8988T (cell line): ENCODE measurements around the gene DHRS4.

ENCODE experiments used
- DNase-seq: peaks from one replicate; pipeline ENCODE4 v3.0.0; 2011

Gene DHRS4

DNA sequence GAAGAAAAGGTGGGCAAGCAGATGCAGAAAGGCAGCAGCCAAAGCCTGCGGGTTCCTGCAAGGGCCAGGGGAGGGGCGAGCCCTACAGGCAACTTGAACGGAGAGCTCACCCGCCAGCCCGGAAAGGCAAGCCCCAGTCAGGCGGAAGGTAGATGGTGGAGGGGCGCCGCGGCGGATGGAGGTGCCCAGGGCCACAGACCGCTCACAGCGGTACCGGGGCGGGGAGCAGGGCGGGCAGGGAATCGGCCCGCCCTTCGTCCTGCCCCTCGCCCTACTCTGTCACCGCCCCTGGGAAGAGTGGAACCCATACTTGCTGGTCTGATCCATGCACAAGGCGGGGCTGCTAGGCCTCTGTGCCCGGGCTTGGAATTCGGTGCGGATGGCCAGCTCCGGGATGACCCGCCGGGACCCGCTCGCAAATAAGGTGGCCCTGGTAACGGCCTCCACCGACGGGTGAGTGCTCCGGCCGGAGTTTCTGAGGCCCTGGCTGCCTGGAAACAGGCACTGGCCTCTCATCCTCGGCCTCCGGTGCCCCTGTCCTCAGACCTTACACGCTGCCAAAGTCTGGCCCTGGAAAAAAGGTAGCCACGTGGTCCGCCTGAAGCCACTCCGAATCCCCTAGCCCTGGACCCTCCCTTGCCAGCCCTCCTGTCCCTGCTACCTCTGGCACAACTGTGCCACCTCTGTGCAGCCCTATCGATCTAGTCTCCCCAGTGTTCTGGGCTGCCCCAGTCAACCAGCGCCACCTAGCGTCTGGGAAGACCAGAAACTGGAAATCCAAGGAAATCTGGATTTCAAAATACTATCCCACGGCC lies at the start of gene DHRS4:
TSS of gene DHRS4 (plus strand) at position 307 of the 815 bp plus-strand sequence. CDS start at position 326, 19 bp downstream.
- DNase-seq = peak; percentile 27

DNA sequence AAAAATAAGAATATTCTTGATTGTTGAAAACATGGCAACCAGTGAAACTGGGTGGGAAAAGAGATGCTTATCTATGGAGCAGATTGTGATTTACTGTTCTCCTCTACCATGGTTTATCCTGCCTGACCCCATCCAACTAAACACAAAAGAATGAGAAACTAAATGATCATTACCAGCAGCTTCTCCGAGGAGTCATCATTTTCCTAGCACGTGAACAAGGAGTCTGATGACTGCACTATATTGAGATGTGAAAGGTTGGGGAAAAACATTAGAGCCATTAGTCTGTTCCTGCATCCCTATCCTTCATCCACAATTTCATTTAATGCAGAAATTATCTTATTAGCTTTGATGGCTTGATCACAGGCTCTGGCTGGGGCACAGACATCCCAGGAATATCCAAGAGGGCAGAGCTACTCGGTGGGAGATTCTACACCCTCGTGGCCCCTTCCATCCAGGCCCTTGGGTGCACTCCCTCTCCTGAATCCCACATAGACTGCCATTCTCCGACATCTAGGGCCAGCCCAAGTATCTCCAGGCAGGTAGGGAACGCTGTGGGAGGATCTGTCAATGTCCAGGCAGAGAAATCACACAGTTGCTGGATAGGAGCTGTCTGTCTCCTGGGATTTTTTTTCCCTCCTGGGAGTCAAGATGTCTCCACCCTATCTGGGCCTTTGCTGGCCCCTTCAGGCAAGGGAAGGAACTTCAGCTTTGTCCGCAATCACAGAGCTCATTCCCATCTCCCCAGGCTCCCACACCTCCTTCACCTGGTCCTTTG lies 43.3 kb upstream of the DHRS4 start:
- peak; percentile 41 for DNase-seq

DNA sequence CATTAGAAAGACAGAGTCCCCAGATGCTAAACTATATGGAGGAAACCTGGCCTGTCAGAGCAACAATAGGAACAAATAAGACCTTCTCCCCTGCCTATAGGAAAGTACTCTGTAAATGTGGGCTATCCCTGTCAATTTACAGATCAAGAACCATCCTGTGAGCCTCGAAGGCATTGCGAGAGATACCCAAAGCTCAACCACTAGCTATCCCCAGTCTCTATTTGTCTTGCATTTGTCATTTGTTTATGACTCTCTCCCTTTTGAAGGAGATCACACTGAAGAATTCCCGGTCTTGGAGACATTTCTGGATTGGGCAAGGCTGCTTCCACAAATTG lies 42.7 kb upstream of the DHRS4 start:
- no peak for DNase-seq

- DNase-seq = no peak
Observed at GRCh38 chr14:23915559-23915958, 38.0 kb upstream of the DHRS4 start.

- no peak for DNase-seq
Observed at GRCh38 chr14:23916004-23916403, 37.6 kb upstream of the DHRS4 start.

- DNase-seq = no peak
Observed at GRCh38 chr14:23916446-23916845, 37.1 kb upstream of the DHRS4 start.

- DNase-seq = no peak
Observed at GRCh38 chr14:23922545-23922944, 31.0 kb upstream of the DHRS4 start.

DNA sequence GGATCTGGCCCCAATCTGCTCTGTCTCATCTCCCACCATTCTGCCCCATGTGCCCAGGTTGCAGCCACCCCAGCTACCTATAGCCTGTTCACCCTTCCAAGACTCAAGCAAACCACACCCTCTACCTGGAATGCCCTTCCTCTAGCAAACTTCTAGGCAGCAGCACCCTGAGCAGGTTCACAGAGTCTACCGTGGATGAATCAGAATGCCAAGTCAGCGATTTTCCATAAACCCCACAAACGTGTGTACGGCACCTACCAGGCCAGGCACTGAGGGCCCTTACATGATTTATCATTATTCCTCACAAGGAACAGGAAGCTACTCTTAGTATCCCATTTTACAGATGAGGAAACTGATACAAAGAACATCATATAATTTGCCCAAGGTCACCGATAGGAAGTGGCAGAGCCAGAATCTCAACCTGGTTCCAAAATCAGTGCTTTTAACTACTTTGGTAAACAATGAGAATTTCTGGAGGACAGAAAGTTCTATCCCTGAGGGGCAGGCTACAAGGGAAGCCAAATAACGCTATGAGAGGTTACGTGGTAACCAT lies 28.0 kb upstream of the DHRS4 start:
- no peak for DNase-seq

DNA sequence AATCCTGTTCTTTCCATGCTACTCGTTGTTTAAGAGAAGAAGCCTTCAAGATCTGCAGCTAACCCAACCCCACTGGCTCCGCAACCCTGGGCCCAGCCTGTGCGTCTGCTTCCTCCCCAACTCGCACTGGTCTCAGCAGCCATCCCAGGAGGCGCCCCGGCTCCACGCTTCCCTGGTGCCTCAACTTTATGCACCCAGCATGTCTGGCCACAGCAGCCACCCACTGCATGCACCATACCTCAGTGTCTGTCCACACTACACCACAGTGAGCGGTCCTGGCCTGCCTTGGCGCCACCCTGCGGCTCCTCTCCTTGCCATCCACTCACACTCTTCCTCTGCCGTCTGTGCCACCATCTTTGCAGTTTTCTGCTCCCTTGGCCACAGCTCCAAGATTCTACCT lies 27.0 kb upstream of the DHRS4 start:
- DNase-seq = no peak

- no peak for DNase-seq
Observed at GRCh38 chr14:23929136-23929535, 24.4 kb upstream of the DHRS4 start.

DNA sequence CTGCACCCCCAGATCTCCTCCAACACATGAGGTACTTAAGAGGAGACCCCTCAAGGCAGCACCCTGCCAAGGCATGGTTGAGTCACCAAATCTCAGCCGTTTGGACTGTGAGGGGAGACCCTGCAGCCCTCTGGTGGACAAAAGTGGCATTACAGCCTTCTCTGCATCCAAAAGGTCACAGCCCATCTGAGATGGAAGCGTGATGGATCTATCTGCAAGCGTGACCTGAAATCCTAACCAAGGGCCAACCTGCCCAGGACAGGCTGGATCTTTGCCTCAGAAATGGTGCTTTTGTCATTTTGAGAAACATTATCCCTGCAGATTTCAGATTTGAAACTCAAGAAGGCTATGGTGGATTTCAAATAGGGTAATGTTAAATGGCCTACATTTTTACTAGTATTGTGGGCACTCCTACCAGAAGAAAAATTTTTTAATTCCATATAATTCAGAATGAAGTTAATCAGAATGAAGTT lies 23.7 kb upstream of the DHRS4 start:
- peak; percentile 23 for DNase-seq

GRCh38 chr14:23930742-23931141 lies 22.8 kb upstream of the DHRS4 start:
- DNase-seq = no peak

DNA sequence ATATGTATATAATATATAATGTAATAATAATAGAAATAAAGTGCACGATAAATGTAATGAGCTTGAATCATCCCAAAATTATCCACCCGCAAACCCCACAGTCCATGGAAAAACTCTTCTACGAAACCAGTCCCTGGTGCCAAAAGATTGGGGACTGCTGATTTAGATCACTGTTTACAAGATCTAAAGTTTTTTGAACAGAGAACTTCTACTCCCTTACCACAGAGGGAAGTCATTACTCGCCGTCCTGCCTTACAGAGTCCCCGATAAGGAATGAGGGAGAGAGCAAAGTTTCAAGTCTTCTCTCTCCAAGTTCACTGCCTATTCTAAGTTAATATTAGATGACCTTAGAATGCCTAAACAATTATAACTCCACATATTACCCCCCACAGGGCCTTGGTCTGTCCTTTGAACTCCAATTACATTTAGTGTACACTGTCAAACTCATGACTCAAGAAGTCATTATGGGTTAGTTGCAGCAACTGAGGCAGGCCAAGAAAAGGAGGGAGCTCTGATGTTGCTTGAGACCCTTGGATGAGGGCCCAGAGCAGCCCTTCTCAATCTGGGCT lies 21.8 kb upstream of the DHRS4 start:
- no peak for DNase-seq

DNA sequence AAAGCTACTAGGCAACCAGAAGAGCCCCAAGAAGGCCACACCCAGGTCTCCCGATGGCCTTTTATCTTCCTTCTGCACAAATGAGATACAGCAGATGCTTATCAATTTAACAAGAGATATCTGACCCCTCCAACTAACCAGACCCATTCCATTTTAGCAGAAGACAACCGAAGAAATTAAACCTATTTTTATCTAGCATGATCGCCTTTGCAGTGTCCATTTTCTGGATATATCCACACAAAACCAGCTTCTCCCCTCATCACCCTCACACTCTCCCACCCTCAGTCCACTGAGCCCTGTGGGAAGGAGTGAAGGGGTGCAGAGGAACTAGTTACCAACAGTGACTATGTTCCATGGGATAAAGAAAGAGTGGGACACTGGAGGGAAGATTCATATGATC lies 20.9 kb upstream of the DHRS4 start:
- DNase-seq = no peak

- DNase-seq = no peak
Observed at GRCh38 chr14:23933108-23933741, 20.3 kb upstream of the DHRS4 start.

GRCh38 chr14:23933742-23934128 lies 19.8 kb upstream of the DHRS4 start:
- DNase-seq = no peak

DNA sequence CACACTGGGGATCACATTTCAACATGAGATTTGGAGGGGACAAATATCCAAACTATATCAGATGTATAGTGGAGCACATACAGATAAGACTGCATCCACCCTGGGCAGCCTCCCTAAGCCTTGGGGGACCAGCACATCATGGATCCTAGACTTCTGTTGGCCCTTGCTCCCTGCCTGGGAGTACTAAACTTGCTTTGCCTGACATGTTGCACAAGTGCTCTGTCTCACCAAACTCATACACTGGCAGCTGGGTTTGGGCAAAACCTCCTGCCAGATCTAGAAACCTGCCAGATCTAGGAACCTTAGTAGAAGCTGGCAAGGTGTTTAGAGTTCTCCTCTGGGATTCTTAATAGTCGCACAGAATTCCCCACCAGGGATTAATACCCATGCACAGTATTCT lies 18.4 kb upstream of the DHRS4 start:
- no peak for DNase-seq

- DNase-seq = no peak
Observed at GRCh38 chr14:23936084-23936829, 17.3 kb upstream of the DHRS4 start.

DNA sequence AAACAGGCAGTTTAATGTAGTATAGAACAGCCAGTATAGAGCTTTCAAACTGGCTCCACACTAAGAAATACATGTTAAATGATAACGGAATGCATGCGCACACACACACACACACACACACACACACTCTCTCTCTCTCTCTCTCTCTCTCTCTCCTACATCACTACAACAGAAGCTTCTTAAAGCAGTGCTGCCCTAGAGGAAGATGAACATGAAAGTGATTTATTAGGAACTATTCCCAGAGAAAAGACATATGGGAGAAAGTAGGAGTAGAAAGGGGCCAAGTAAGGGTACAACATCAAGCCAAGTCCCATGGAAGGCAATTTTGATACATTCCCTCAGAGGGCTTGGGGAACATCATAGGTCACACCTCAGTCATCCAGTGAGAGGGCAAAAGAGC lies 16.4 kb upstream of the DHRS4 start:
- DNase-seq = no peak

- no peak for DNase-seq
Observed at GRCh38 chr14:23938823-23939222, 14.7 kb upstream of the DHRS4 start.

GRCh38 chr14:23939607-23940326 lies 13.8 kb upstream of the DHRS4 start:
- no peak for DNase-seq

- no peak for DNase-seq
Observed at GRCh38 chr14:23941230-23941629, 12.3 kb upstream of the DHRS4 start.
